CD4-positive, alpha-beta T cell (primary cell): ENCODE results near the gene ZNF283. TPM values are rescaled to one million over a fixed set of nuclear protein-coding genes. Genes with fewer than 3 reads are reported as not detected.
A peak's percentile ranks its signal among the peaks of the same experiment; 100 is the strongest.

Source experiments
- ATAC-seq: fragments of 200-7000 bp; cut with Tn5 transposase; one replicate; pipeline ENCODE4 v1.10.0; 2022; ENCODE audit warnings: mild to moderate bottlenecking; ENCODE audit not compliant: poor library complexity
- CTCF ChIA-PET: fragments of 350-600 bp; sonication (Branson Sonifier 250); formaldehyde crosslinking; loops from one replicate; lab custom pipeline; 2021; ENCODE audit warnings: antibody characterized with exemption, inconsistent platforms; lab: Charles Lee
- POLR2A ChIA-PET: fragments of 350-600 bp; sonication (Branson Sonifier 250); formaldehyde crosslinking; loops from one replicate; lab custom pipeline; 2021; ENCODE audit warnings: antibody characterized with exemption, inconsistent platforms; lab: Charles Lee
- DNase-seq, 14 experiments: peaks; one replicate each; pipeline ENCODE4 v3.0.0-alpha.2; 2013 to 2020; ENCODE audit warnings: mixed read lengths in 2 of 14
- H3K27ac ChIP-seq, 2 donors: one replicate each; pipeline versions ENCODE4 v1.5.1 to v1.7.0; 2013; ENCODE audit warnings: low read length in 2 of 2, low read depth in 1 of 2, mild to moderate bottlenecking in 1 of 2
- H3K27me3 ChIP-seq, 2 experiments: 1 replicate in 1 of 2; 2 replicates in 1 of 2; pipeline versions ENCODE4 v1.6.1 to v1.7.0; 2013; ENCODE audit warnings: low read length in 2 of 2, control low read depth in 1 of 2, mild to moderate bottlenecking in 1 of 2, moderate library complexity in 1 of 2; ENCODE audit not compliant: insufficient read depth in 2 of 2, control insufficient read depth in 1 of 2
- H3K36me3 ChIP-seq: one replicate; pipeline ENCODE4 v1.6.1; 2013; ENCODE audit warnings: low read length, control low read depth; ENCODE audit not compliant: insufficient read depth
- H3K4me1 ChIP-seq: one replicate; pipeline ENCODE4 v1.6.1; 2013; ENCODE audit warnings: low read length, control low read depth; ENCODE audit not compliant: insufficient read depth
- H3K4me3 ChIP-seq: one replicate; pipeline ENCODE4 v1.5.1; 2013; ENCODE audit warnings: mild to moderate bottlenecking, low read length, moderate library complexity
- H3K9me3 ChIP-seq, 2 experiments: 1 replicate in 1 of 2; 2 replicates in 1 of 2; pipeline versions ENCODE4 v1.6.1 to v1.7.0; 2013; ENCODE audit warnings: low read length in 2 of 2, mild to moderate bottlenecking in 2 of 2, control low read depth in 1 of 2, moderate library complexity in 1 of 2; ENCODE audit not compliant: control insufficient read depth in 1 of 2, insufficient read depth in 1 of 2
- H3K27ac Mint-ChIP-seq: one replicate; pipeline ENCODE4 v1.8.0; 2020; ENCODE audit warnings: mixed read lengths
- H3K27me3 Mint-ChIP-seq: one replicate; pipeline ENCODE4 v1.8.0; 2021; ENCODE audit warnings: mixed read lengths
- H3K36me3 Mint-ChIP-seq: one replicate; pipeline ENCODE4 v1.8.0; 2021; ENCODE audit warnings: low read depth, mixed read lengths
- H3K4me1 Mint-ChIP-seq: one replicate; pipeline ENCODE4 v1.8.0; 2021; ENCODE audit warnings: low read depth, mixed read lengths
- H3K4me3 Mint-ChIP-seq: one replicate; pipeline ENCODE4 v1.8.0; 2020; ENCODE audit warnings: mild to moderate bottlenecking, mixed read lengths
- H3K9me3 Mint-ChIP-seq: one replicate; pipeline ENCODE4 v1.8.0; 2020; ENCODE audit warnings: mixed read lengths
- CTCF ChIP-seq: fragments of 200-600 bp; IDR thresholded peaks from one replicate; pipeline ENCODE4 v1.8.0; 2022; ENCODE audit warnings: antibody characterized with exemption, mild to moderate bottlenecking
- intact Hi-C, 2 experiments: fragments of 100-400 bp; cut with DNase I in 1 of 2; cut with micrococcal nuclease in 1 of 2; formaldehyde crosslinking; loops; one replicate each; pipeline versions ENCODE4 v1.15.1 to v1.9.0; 2023 to 2025; cut with DNase I, micrococcal nuclease
- total RNA-seq, 174 experiments: library from RNA in 2 of 174; stranded (reverse) in 2 of 174; gene quantifications; one replicate each; pipeline ENCODE4 v1.2.3 and lab custom pipeline; 2021 to 2026

ZNF283 gene
- total RNA-seq, 2 experiments from 2014 or later, result 2.3 to 3.7 TPM

GRCh38 chr19:43806848-43807247 lies 20.3 kb upstream of the ZNF283 start:
- Histone ChIP-seq H3K36me3 (no peaks in the 10 kb centered on the region), H3K27ac (no peak overlapping the region), H3K27me3 (no peaks in the 10 kb centered on the region), H3K9me3 (no peaks in the 10 kb centered on the region), H3K4me1 (peaks cover 1% of the 10 kb centered on the region), H3K4me3 (no peak overlapping the region)
- DNase-seq, result no peak
- ATAC-seq, result no peak
- H3K27ac Mint-ChIP-seq, result no peak overlapping the region
- TF ChIP-seq CTCF, result no peak
- ChIA-PET CTCF (no interaction called here), POLR2A (no interaction called here)
- H3K36me3 Mint-ChIP-seq, result no peaks in the 10 kb centered on the region
- H3K9me3 Mint-ChIP-seq, result no peaks in the 10 kb centered on the region
- intact Hi-C loops, result loop anchor here in 1 of 2 experiments (10.0 kb wide), 1 partner anchor 372 kb away; no protein-coding TSS in a partner anchor
- H3K4me1 Mint-ChIP-seq, result no peaks in the 10 kb centered on the region
- H3K4me3 Mint-ChIP-seq, result no peak overlapping the region
- H3K27me3 Mint-ChIP-seq, result peaks cover 22% of the 10 kb centered on the region

- H3K27me3 ChIP-seq, result no peaks in the 10 kb centered on the region
- no peaks in the 10 kb centered on the region for H3K9me3 Mint-ChIP-seq
- intact Hi-C loops, result loop anchor here in 1 of 2 experiments (10.0 kb wide), 1 partner anchor 373 kb away; no protein-coding TSS in a partner anchor
- no peak overlapping the region for H3K27ac ChIP-seq
- ChIA-PET POLR2A (no interaction called here), CTCF (no interaction called here)
- DNase-seq (no peak), ATAC-seq (no peak)
- H3K27ac Mint-ChIP-seq, result no peak overlapping the region
- H3K4me3 ChIP-seq, result no peak overlapping the region
- H3K36me3 Mint-ChIP-seq, result no peaks in the 10 kb centered on the region
- H3K4me3 Mint-ChIP-seq, result no peak overlapping the region
- no peaks in the 10 kb centered on the region for H3K4me1 Mint-ChIP-seq
- H3K36me3 ChIP-seq, result no peaks in the 10 kb centered on the region
- H3K9me3 ChIP-seq, result no peaks in the 10 kb centered on the region
- no peak for TF ChIP-seq CTCF
- peaks cover 4% of the 10 kb centered on the region for H3K4me1 ChIP-seq
- peaks cover 25% of the 10 kb centered on the region for H3K27me3 Mint-ChIP-seq
These were observed 19.5 kb upstream of the ZNF283 start for GRCh38 chr19:43807651-43808050.

- Histone ChIP-seq H3K4me3 (no peak overlapping the region), H3K36me3 (no peaks in the 10 kb centered on the region), H3K27ac (no peak overlapping the region), H3K4me1 (peaks cover 8% of the 10 kb centered on the region), H3K9me3 (no peaks in the 10 kb centered on the region), H3K27me3 (no peaks in the 10 kb centered on the region)
- ATAC-seq (peak; percentile 70), DNase-seq (peak in 3 of 14 experiments; percentile 63 to 76 (median 73))
- H3K4me1 Mint-ChIP-seq, result no peaks in the 10 kb centered on the region
- POLR2A ChIA-PET, result interaction anchor here (1.1 kb wide), 2 partner anchors 56 to 65 kb away, joined by 4 to 9 read pairs; partner anchors contain the start of gene SMG9
- H3K27ac Mint-ChIP-seq, result no peak overlapping the region
- H3K36me3 Mint-ChIP-seq, result no peaks in the 10 kb centered on the region
- H3K9me3 Mint-ChIP-seq, result no peaks in the 10 kb centered on the region
- CTCF ChIA-PET, result interaction anchor here (0.6 to 2.7 kb wide), 13 partner anchors 10 to 214 kb away, joined by 3 to 41 read pairs (median 3); partner anchors contain the start of genes IRGQ, ZNF283 and ZNF576
- H3K27me3 Mint-ChIP-seq, result peaks cover 31% of the 10 kb centered on the region
- intact Hi-C loops, result loop anchor here (1.0 to 10.0 kb wide), 2 partner anchors 65 to 375 kb away; no protein-coding TSS in a partner anchor
- peak; percentile 74 for TF ChIP-seq CTCF
- H3K4me3 Mint-ChIP-seq, result no peak overlapping the region
These were observed 17.1 kb upstream of the ZNF283 start for GRCh38 chr19:43809762-43810696.
